C4-2B (cell line): ENCODE results near the gene SLC39A10.

Experiments used
- H3K27ac ChIP-seq: fragments of 450-650 bp; 2 replicates; pipeline ENCODE4 v1.5.1; 2017
- CTCF ChIP-seq: fragments of 450-650 bp; conservative IDR thresholded peaks from 2 replicates; pipeline ENCODE4 v1.5.1; 2017; ENCODE audit warnings: mild to moderate bottlenecking
- ZFX ChIP-seq: fragments of 450-650 bp; IDR thresholded peaks from 2 replicates; pipeline ENCODE4 v1.6.1; 2017

Gene SLC39A10

GRCh38 chr2:195695002-195695631 lies 38.1 kb downstream of the SLC39A10 start:
- TF ChIP-seq ZFX (no peak), CTCF (no peak)
- no peak overlapping the region for H3K27ac ChIP-seq

- no peak overlapping the region for H3K27ac ChIP-seq
- TF ChIP-seq ZFX (no peak), CTCF (no peak)
Observed at GRCh38 chr2:195696012-195696411, 39.0 kb downstream of the SLC39A10 start.

GRCh38 chr2:195697681-195698220 lies 40.7 kb downstream of the SLC39A10 start:
- H3K27ac ChIP-seq, result no peak overlapping the region
- TF ChIP-seq ZFX (no peak), CTCF (no peak)

GRCh38 chr2:195700480-195700879 lies 43.5 kb downstream of the SLC39A10 start:
- H3K27ac ChIP-seq, result no peak overlapping the region
- TF ChIP-seq ZFX (no peak), CTCF (no peak)

GRCh38 chr2:195706161-195706900 lies 49.3 kb downstream of the SLC39A10 start:
- H3K27ac ChIP-seq, result no peak overlapping the region
- TF ChIP-seq ZFX, result no peak
- TF ChIP-seq CTCF, result no peak

GRCh38 chr2:195709901-195710806 lies 53.1 kb downstream of the SLC39A10 start:
- no peak overlapping the region for H3K27ac ChIP-seq
- no peak for TF ChIP-seq CTCF
- no peak for TF ChIP-seq ZFX
